NCI-H69 (cell line): ENCODE measurements around the gene KLHDC8B.
A peak's percentile ranks its signal among the peaks of the same experiment; 100 is the strongest.

ENCODE experiments used
- DNase-seq: peaks from one replicate; lab custom pipeline; 2025; lab: John Stamatoyannopoulos, UW

Gene KLHDC8B

GRCh38 chr3:49171119-49171774 is at the start of gene KLHDC8B:
TSS of gene KLHDC8B (plus strand) at chr3:49171598. CDS start at chr3:49172770, 1,172 bp downstream.
- DNase-seq = peak; percentile 75

- DNase-seq = no peak
These were observed 49.4 kb upstream of the KLHDC8B start for GRCh38 chr3:49122022-49122421.

GRCh38 chr3:49122451-49122850 is 48.9 kb upstream of the KLHDC8B start:
- DNase-seq = no peak

GRCh38 chr3:49122886-49123545 is 48.4 kb upstream of the KLHDC8B start:
- no peak for DNase-seq

GRCh38 chr3:49123687-49124086 is 47.7 kb upstream of the KLHDC8B start:
- DNase-seq = no peak

- DNase-seq = no peak
These were observed 47.2 kb upstream of the KLHDC8B start for GRCh38 chr3:49124203-49124602.

GRCh38 chr3:49124991-49125670 is 46.3 kb upstream of the KLHDC8B start:
- peak; percentile 8 for DNase-seq

- no peak for DNase-seq
These were observed 40.4 kb upstream of the KLHDC8B start for GRCh38 chr3:49131040-49131439.

- DNase-seq = no peak
These were observed 39.8 kb upstream of the KLHDC8B start for GRCh38 chr3:49131576-49131975.

- DNase-seq = no peak
These were observed 39.3 kb upstream of the KLHDC8B start for GRCh38 chr3:49132073-49132436.

- peak; percentile 67 for DNase-seq
These were observed 38.8 kb upstream of the KLHDC8B start, which contains the start of gene LAMB2 for GRCh38 chr3:49132437-49133225. TSS of gene LAMB2 (minus strand) at chr3:49133050. CDS start at chr3:49132867, 183 bp downstream.

GRCh38 chr3:49133226-49133951 is 38.0 kb upstream of the KLHDC8B start:
- peak; percentile 87 for DNase-seq

GRCh38 chr3:49134471-49135265 is 36.7 kb upstream of the KLHDC8B start:
- peak; percentile 17 for DNase-seq

- no peak for DNase-seq
These were observed 35.9 kb upstream of the KLHDC8B start for GRCh38 chr3:49135499-49135898.

GRCh38 chr3:49140080-49140479 is 31.3 kb upstream of the KLHDC8B start:
- no peak for DNase-seq

- DNase-seq = no peak
These were observed 23.2 kb upstream of the KLHDC8B start for GRCh38 chr3:49148159-49148558.

GRCh38 chr3:49151610-49152009 is 19.8 kb upstream of the KLHDC8B start:
- no peak for DNase-seq

GRCh38 chr3:49153349-49153912 is 18.0 kb upstream of the KLHDC8B start:
- no peak for DNase-seq

GRCh38 chr3:49157289-49157688 is 14.1 kb upstream of the KLHDC8B start:
- no peak for DNase-seq

GRCh38 chr3:49158103-49158709 is 13.2 kb upstream of the KLHDC8B start:
- DNase-seq = peak; percentile 33
